Sigmoid colon (tissue), 3 donors: ENCODE data around the gene UCKL1.

Experiments
- POLR2A ChIP-seq, 2 donors: fragments of 450-650 bp; IDR thresholded peaks; one replicate each; pipeline ENCODE4 v1.6.1; 2016; ENCODE audit warnings: antibody characterized with exemption in 2 of 2, mild to moderate bottlenecking in 2 of 2, moderate library complexity in 2 of 2
- TF ChIP-seq, protein P1 (sequence below), 4 experiments: fragments of 450-650 bp in 3 of 4; fragments of 200-600 bp in 1 of 4; IDR thresholded peaks; one replicate each; pipeline ENCODE4 v1.5.1; 2016 to 2019; ENCODE audit warnings: antibody characterized with exemption in 4 of 4, mild to moderate bottlenecking in 3 of 4, moderate library complexity in 2 of 4

DNA sequence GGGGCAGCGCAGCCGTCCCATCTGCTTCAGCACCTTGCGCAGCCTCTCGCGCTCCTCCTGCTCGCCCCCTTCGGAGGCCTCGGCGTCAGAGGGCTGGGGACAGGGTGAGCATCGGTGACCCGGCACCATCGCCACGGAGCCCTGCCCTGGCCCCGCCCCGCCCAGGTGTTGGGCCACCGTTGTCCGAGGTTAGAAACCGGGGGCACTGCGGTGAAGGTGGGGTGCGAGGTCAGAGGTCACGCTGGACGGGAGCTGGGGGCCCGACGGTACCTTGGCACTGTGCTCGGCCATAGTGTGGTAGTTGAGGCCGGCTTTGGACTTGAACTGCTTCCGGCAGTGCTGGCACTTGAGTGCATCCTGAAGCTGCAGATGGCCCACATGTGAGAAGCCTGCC lies 7.1 kb upstream of the UCKL1 start:
- TF ChIP-seq, protein P1, sequence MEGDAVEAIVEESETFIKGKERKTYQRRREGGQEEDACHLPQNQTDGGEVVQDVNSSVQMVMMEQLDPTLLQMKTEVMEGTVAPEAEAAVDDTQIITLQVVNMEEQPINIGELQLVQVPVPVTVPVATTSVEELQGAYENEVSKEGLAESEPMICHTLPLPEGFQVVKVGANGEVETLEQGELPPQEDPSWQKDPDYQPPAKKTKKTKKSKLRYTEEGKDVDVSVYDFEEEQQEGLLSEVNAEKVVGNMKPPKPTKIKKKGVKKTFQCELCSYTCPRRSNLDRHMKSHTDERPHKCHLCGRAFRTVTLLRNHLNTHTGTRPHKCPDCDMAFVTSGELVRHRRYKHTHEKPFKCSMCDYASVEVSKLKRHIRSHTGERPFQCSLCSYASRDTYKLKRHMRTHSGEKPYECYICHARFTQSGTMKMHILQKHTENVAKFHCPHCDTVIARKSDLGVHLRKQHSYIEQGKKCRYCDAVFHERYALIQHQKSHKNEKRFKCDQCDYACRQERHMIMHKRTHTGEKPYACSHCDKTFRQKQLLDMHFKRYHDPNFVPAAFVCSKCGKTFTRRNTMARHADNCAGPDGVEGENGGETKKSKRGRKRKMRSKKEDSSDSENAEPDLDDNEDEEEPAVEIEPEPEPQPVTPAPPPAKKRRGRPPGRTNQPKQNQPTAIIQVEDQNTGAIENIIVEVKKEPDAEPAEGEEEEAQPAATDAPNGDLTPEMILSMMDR (IDR thresholded peaks at IDR 0.05): no peak
- no peak for TF ChIP-seq POLR2A (IDR thresholded peaks at IDR 0.05)
